ENCODE results near the gene KRTAP3-2. TPM values are rescaled to one million over a fixed set of nuclear protein-coding genes. Genes with fewer than 3 reads are reported as not detected.

The KRTAP3-2 gene
- polyA plus RNA-seq, 1 experiment, result not detected

DNA sequence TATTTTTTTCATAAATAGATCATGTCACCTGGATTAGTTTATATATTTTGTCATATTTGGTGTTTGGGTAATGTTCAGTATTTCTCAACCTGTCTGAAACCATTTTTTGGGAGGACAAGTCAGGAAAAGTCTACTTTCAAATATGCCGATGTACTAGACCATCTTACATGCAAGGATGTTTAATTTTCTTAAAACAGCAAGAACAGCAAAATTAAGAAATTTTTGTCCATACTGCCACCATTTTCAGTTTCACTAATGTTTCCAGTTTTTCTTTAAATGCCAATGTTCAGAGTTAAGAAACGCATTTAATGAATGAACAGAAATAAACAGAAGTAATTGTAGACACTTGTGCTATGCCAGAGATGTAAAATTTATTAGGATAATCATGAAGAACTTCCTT is 6.6 kb downstream of the KRTAP3-2 start:
- DNase-seq (ENCODE audit: low read depth, low spot score), result no peak
- H3K9me3 ChIP-seq (ENCODE audit: control insufficient read depth, insufficient read depth, low read length), result no peaks in the 10 kb centered on the region
- H3K4me3 ChIP-seq (ENCODE audit: low read depth, low read length), result no peak overlapping the region
- ChIA-PET POLR2A (no interaction called here), CTCF (no interaction called here)
- TF ChIP-seq, protein P1, sequence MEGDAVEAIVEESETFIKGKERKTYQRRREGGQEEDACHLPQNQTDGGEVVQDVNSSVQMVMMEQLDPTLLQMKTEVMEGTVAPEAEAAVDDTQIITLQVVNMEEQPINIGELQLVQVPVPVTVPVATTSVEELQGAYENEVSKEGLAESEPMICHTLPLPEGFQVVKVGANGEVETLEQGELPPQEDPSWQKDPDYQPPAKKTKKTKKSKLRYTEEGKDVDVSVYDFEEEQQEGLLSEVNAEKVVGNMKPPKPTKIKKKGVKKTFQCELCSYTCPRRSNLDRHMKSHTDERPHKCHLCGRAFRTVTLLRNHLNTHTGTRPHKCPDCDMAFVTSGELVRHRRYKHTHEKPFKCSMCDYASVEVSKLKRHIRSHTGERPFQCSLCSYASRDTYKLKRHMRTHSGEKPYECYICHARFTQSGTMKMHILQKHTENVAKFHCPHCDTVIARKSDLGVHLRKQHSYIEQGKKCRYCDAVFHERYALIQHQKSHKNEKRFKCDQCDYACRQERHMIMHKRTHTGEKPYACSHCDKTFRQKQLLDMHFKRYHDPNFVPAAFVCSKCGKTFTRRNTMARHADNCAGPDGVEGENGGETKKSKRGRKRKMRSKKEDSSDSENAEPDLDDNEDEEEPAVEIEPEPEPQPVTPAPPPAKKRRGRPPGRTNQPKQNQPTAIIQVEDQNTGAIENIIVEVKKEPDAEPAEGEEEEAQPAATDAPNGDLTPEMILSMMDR (IDR thresholded peaks at IDR 0.05; ENCODE audit: low read depth, low read length), result no peak
- no peaks in the 10 kb centered on the region for H3K27me3 ChIP-seq (ENCODE audit: control insufficient read depth, insufficient read depth, low read length)
- H3K27ac ChIP-seq (ENCODE audit: low read depth, low read length), result no peak overlapping the region

DNA sequence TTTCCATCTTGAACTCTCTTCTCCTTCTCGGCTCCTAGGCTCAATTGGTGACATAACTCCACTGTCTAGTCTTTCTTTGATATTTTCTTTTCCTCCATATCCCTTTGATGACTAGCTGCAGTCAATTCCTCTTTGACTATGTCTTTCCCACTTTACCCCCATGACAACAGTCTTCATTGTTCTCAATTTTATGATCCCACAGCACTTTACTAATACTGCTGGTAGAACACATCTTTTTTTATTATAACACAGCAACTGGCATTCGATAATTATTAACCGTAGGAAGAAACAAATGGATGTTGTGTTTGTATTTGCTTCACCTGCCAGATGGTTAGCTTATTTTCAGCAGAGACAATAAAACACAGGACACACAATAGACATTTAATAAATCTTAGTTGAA is 7.0 kb downstream of the KRTAP3-2 start:
- Histone ChIP-seq H3K27me3 (ENCODE audit: control insufficient read depth, insufficient read depth, low read length) (no peaks in the 10 kb centered on the region), H3K9me3 (ENCODE audit: control insufficient read depth, insufficient read depth, low read length) (no peaks in the 10 kb centered on the region), H3K27ac (ENCODE audit: low read depth, low read length) (no peak overlapping the region), H3K4me3 (ENCODE audit: low read depth, low read length) (no peak overlapping the region)
- POLR2A ChIA-PET, result no interaction called here
- CTCF ChIA-PET, result no interaction called here
- DNase-seq (ENCODE audit: low read depth, low spot score), result no peak
- TF ChIP-seq, protein P1 (IDR thresholded peaks at IDR 0.05; ENCODE audit: low read depth, low read length), result no peak

DNA sequence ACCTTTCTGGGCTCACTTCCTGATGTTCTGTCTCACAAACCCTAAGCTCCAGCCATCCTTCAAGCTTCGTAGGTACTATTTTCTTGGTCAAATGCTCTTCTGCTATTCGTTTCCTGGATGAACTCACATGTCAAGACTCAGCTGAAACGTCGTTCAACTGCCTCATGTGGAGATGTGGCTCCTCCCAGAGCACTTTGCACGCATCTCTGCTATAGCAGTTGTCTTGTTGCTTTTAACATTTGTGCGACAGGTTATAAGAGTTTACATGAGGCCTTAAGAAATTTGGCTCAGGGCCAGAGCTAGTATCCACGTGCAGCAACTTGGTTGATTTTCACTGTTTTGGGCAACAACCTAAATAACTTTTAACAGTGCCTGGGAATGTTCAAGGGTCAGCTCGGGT is 12.8 kb downstream of the KRTAP3-2 start:
- H3K27ac ChIP-seq (ENCODE audit: low read depth, low read length), result no peak overlapping the region
- ChIA-PET POLR2A (no interaction called here), CTCF (no interaction called here)
- no peaks in the 10 kb centered on the region for H3K9me3 ChIP-seq (ENCODE audit: control insufficient read depth, insufficient read depth, low read length)
- no peaks in the 10 kb centered on the region for H3K27me3 ChIP-seq (ENCODE audit: control insufficient read depth, insufficient read depth, low read length)
- TF ChIP-seq, protein P1 (IDR thresholded peaks at IDR 0.05; ENCODE audit: low read depth, low read length), result no peak
- H3K4me3 ChIP-seq (ENCODE audit: low read depth, low read length), result no peak overlapping the region
- DNase-seq (ENCODE audit: low read depth, low spot score), result no peak

DNA sequence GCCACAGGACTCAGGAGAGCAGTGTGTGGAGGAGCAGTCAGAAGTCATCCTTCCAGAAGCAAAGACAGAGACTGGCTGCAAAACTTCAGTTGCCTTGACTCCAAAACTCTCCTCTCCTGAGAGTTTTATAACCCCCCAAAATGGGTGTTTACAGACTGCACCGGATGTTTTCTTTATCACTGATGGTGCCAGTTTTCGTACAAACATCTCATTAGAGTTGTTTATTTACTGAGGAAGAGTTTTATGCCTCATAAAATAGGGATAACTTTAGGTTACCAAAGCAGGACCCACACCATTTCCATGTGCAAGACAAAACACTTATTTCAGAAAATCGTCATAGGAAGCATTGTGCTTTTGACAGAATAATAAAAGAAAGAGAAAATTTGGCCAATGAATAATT is 15.5 kb downstream of the KRTAP3-2 start, which contains the start of gene KRT40:
TSS of gene KRT40 (minus strand) at position 101 of the 400 bp plus-strand sequence. CDS start at position 48, 53 bp downstream.
- H3K9me3 ChIP-seq (ENCODE audit: control insufficient read depth, insufficient read depth, low read length), result no peaks in the 10 kb centered on the region
- POLR2A ChIA-PET, result no interaction called here
- TF ChIP-seq, protein P1 (IDR thresholded peaks at IDR 0.05; ENCODE audit: low read depth, low read length), result no peak
- H3K4me3 ChIP-seq (ENCODE audit: low read depth, low read length), result no peak within 1 kb of the TSS
- H3K27ac ChIP-seq (ENCODE audit: low read depth, low read length), result no peak within 1 kb of the TSS
- CTCF ChIA-PET, result no interaction called here
- no peak for DNase-seq (ENCODE audit: low read depth, low spot score)
- H3K27me3 ChIP-seq (ENCODE audit: control insufficient read depth, insufficient read depth, low read length), result no peaks in the 10 kb centered on the region

DNA sequence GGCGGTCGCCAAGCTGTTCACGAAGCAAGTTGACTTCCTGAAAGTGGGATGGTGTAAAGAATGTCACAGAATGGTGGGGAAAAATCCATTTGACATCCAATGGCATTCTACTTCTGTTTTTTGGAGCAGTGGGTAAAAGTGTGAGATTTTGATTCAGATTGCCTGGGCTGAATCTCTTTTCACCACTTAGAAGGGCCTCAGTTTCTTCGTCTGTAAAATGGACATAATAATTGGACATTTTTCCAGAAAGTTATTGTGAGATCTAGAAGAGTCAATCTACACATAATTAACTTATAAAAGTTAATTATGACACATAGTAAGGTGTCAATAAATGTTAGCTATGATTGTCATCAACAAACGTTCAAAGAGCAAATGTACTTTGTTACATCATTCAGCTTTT is 18.6 kb downstream of the KRTAP3-2 start:
- Histone ChIP-seq H3K9me3 (ENCODE audit: control insufficient read depth, insufficient read depth, low read length) (no peaks in the 10 kb centered on the region), H3K27ac (ENCODE audit: low read depth, low read length) (no peak overlapping the region), H3K4me3 (ENCODE audit: low read depth, low read length) (no peak overlapping the region), H3K27me3 (ENCODE audit: control insufficient read depth, insufficient read depth, low read length) (no peaks in the 10 kb centered on the region)
- CTCF ChIA-PET, result interaction anchor here (0.7 to 1.1 kb wide), 2 partner anchors 27 to 341 kb away, joined by 3 read pairs; no protein-coding TSS in a partner anchor
- TF ChIP-seq, protein P1 (IDR thresholded peaks at IDR 0.05; ENCODE audit: low read depth, low read length), result no peak
- POLR2A ChIA-PET, result no interaction called here
- DNase-seq (ENCODE audit: low read depth, low spot score), result no peak

Data from AG04450 (cell line).